Tongue (tissue), 2 donors: Measurements from ENCODE around the gene PEX14. TPM values are rescaled to one million over a fixed set of nuclear protein-coding genes. Genes with fewer than 3 reads are reported as not detected.
"Not testable (repeated sequence)": the region's sequence is repeated elsewhere in the genome, so short reads cannot be mapped to it uniquely, and the experiment has no call there.

Source experiments
- DNase-seq: peaks from one replicate; pipeline ENCODE4 v3.0.0-alpha.2; 2015
- total RNA-seq: library from RNA; depleted of rRNA; stranded (reverse); fragments of >200 nt; gene quantifications from one replicate; pipeline ENCODE4 v1.2.3, GENCODE V29; 2014

The PEX14 gene
- total RNA-seq, result 18.0 TPM

- DNase-seq, result peak; percentile 94
Observed at GRCh38 chr1:10474613-10475507, at the start of gene PEX14. TSS of gene PEX14 (plus strand) at chr1:10474950. CDS start at chr1:10474967, 17 bp downstream.

GRCh38 chr1:10425826-10426534 lies 48.8 kb upstream of the PEX14 start:
- DNase-seq, result not testable (repeated sequence)

- DNase-seq, result not testable (repeated sequence)
Observed at GRCh38 chr1:10426535-10426848, 48.3 kb upstream of the PEX14 start.

- DNase-seq, result no peak
Observed at GRCh38 chr1:10428984-10429383, 45.8 kb upstream of the PEX14 start.

- no peak for DNase-seq
Observed at GRCh38 chr1:10429868-10430215, 44.9 kb upstream of the PEX14 start.

GRCh38 chr1:10430216-10431069 lies 44.3 kb upstream of the PEX14 start, which contains the start of gene CENPS:
TSS of gene CENPS (plus strand) at chr1:10430433. CDS start at chr1:10430518, 85 bp downstream.
- peak; percentile 98 for DNase-seq

GRCh38 chr1:10431070-10431730 lies 43.5 kb upstream of the PEX14 start:
- no peak for DNase-seq

GRCh38 chr1:10432910-10433700 lies 41.6 kb upstream of the PEX14 start:
- DNase-seq, result no peak

GRCh38 chr1:10433790-10434189 lies 41.0 kb upstream of the PEX14 start:
- DNase-seq, result no peak

GRCh38 chr1:10434590-10434989 lies 40.2 kb upstream of the PEX14 start:
- no peak for DNase-seq

GRCh38 chr1:10437052-10437451 lies 37.7 kb upstream of the PEX14 start:
- DNase-seq, result no peak

- DNase-seq, result no peak
Observed at GRCh38 chr1:10438677-10439163, 36.0 kb upstream of the PEX14 start.

GRCh38 chr1:10440305-10440704 lies 34.4 kb upstream of the PEX14 start:
- DNase-seq, result no peak

GRCh38 chr1:10440794-10441193 lies 34.0 kb upstream of the PEX14 start:
- no peak for DNase-seq

GRCh38 chr1:10444248-10444647 lies 30.5 kb upstream of the PEX14 start:
- DNase-seq, result no peak

GRCh38 chr1:10444795-10445397 lies 29.9 kb upstream of the PEX14 start:
- DNase-seq, result no peak

- no peak for DNase-seq
Observed at GRCh38 chr1:10446790-10447422, 27.8 kb upstream of the PEX14 start.

GRCh38 chr1:10449751-10450150 lies 25.0 kb upstream of the PEX14 start, which contains the start of gene CORT:
TSS of gene CORT (plus strand) at chr1:10450031. CDS start at chr1:10450224, 193 bp downstream.
- no peak for DNase-seq

GRCh38 chr1:10450156-10450814 lies 24.5 kb upstream of the PEX14 start:
- peak; percentile 37 for DNase-seq
